GM23248 (cell line): ENCODE measurements around the gene SRMS.
"Not testable (repeated sequence)": the region's sequence is repeated elsewhere in the genome, so short reads cannot be mapped to it uniquely, and the experiment has no call there.

Experiments used
- EZH2 ChIP-seq: fragments of 200-600 bp; sonication (generic); IDR thresholded peaks from 2 replicates; pipeline ENCODE4 v1.6.1; 2018; ENCODE audit warnings: antibody characterized with exemption, mild to moderate bottlenecking; ENCODE audit not compliant: insufficient read depth, poor library complexity, severe bottlenecking
- EZH2phosphoT487 ChIP-seq: fragments of 200-600 bp; sonication (generic); IDR thresholded peaks from 2 replicates; pipeline ENCODE4 v1.6.1; 2018; ENCODE audit warnings: antibody characterized with exemption, moderate library complexity, mild to moderate bottlenecking, low read depth; ENCODE audit not compliant: insufficient read depth

DNA sequence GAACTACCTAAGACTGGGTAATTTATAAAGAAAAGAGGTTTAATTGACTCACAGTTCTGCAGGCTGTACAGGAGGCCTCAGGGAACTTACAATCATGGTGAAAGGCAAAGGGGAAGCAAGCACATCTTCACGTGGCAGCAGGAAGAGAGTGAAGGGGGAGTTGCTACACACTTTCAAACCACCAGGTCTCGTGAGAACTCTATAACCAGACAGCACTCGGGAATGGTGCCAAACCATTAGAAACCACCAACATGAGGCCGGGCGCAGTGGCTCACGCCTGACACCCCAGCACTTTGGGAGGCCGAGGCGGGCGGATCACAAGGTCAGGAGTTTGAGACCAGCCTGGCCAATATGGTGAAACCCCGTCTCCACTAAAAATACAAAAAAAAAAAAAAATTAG is 33.0 kb downstream of the SRMS start:
- not testable (repeated sequence) for TF ChIP-seq EZH2, EZH2phosphoT487
